ENCODE results near the gene VDAC1.

VDAC1 gene

GRCh38 chr5:134022333-134022732 lies 17.6 kb upstream of the VDAC1 start:
- DNase-seq: no peak

- no peak for DNase-seq
These were observed 15.4 kb upstream of the VDAC1 start for GRCh38 chr5:134020188-134020587.

GRCh38 chr5:134019636-134020035 lies 14.9 kb upstream of the VDAC1 start:
- no peak for DNase-seq

- DNase-seq: no peak
These were observed 14.2 kb upstream of the VDAC1 start for GRCh38 chr5:134018986-134019316.

- DNase-seq: no peak
These were observed 13.6 kb upstream of the VDAC1 start for GRCh38 chr5:134018154-134018985.

- no peak for DNase-seq
These were observed 3.5 kb upstream of the VDAC1 start for GRCh38 chr5:134008266-134008749.

GRCh38 chr5:134007581-134008265 lies 2.9 kb upstream of the VDAC1 start:
- DNase-seq: no peak

GRCh38 chr5:134006115-134006514 lies 1.3 kb upstream of the VDAC1 start:
- DNase-seq: no peak

- DNase-seq: no peak
These were observed 764 bp upstream of the VDAC1 start for GRCh38 chr5:134005417-134006061.

GRCh38 chr5:134003817-134004625 lies 754 bp downstream of the VDAC1 start:
- DNase-seq: peak; percentile 84

GRCh38 chr5:134003064-134003816 lies 1.5 kb downstream of the VDAC1 start:
- DNase-seq: no peak

- DNase-seq: no peak
These were observed 2.6 kb downstream of the VDAC1 start for GRCh38 chr5:134001938-134002731.

GRCh38 chr5:134000696-134001453 lies 3.9 kb downstream of the VDAC1 start:
- DNase-seq: no peak

GRCh38 chr5:134000091-134000511 lies 4.7 kb downstream of the VDAC1 start:
- no peak for DNase-seq

GRCh38 chr5:133998807-133999206 lies 6.0 kb downstream of the VDAC1 start:
- DNase-seq: no peak

- DNase-seq: no peak
These were observed 6.7 kb downstream of the VDAC1 start for GRCh38 chr5:133998042-133998441.

GRCh38 chr5:133996683-133997252 lies 8.0 kb downstream of the VDAC1 start:
- DNase-seq: no peak

GRCh38 chr5:133995883-133996563 lies 8.8 kb downstream of the VDAC1 start:
- DNase-seq: no peak

- DNase-seq: no peak
These were observed 9.4 kb downstream of the VDAC1 start for GRCh38 chr5:133995341-133995740.

GRCh38 chr5:133994990-133995333 lies 9.8 kb downstream of the VDAC1 start:
- no peak for DNase-seq

All from activated CD8-positive, alpha-beta memory T cell treated with anti-CD3 and anti-CD28 coated beads for 24 hours (primary cell).